ENCODE measurements around the gene CCDC182. TPM values are rescaled to one million over a fixed set of nuclear protein-coding genes. Genes with fewer than 3 reads are reported as not detected.

Gene CCDC182
- total RNA-seq, 3 donors from 2014 or later = not detected

DNA sequence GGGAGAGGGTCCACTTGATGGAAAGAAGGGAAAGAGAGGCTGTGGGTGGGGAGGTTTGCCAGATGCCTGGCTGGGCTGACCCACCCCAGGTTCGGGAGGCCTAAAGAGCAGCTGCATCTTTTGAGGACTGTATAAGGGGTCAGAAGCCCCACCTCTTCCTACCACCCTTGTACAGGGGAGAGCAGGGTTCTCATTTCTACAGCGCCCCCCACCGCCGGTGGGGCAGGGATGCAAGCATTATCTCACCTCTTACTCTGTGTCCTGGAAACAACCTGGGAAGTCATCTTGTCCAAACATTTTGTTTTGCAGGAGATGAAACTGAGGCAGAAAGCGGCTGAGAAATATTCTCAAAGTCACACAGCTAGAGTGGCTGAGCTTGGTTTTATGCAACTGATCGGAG lies 22.5 kb upstream of the CCDC182 start:
- DNase-seq (no peak), ATAC-seq (no peak)
- H3K9me3 Mint-ChIP-seq = no peaks in the 10 kb centered on the region
- no peak overlapping the region for H3K4me3 Mint-ChIP-seq
- no peaks in the 10 kb centered on the region for H3K4me1 Mint-ChIP-seq (ENCODE audit: low read depth)
- peaks cover 31% of the 10 kb centered on the region for H3K27me3 Mint-ChIP-seq (ENCODE audit: low read depth)
- H3K36me3 Mint-ChIP-seq (ENCODE audit: insufficient read depth) = no peaks in the 10 kb centered on the region

- Mint-ChIP-seq H3K36me3 (ENCODE audit: insufficient read depth) (no peaks in the 10 kb centered on the region), H3K27me3 (ENCODE audit: low read depth) (peaks cover 32% of the 10 kb centered on the region), H3K4me3 (no peak overlapping the region), H3K4me1 (ENCODE audit: low read depth) (no peaks in the 10 kb centered on the region), H3K9me3 (no peaks in the 10 kb centered on the region)
- ATAC-seq (no peak), DNase-seq (no peak)
These were observed 21.3 kb upstream of the CCDC182 start for GRCh38 chr17:57766318-57766943.

- Mint-ChIP-seq H3K4me3 (no peak overlapping the region), H3K27me3 (ENCODE audit: low read depth) (peaks cover 16% of the 10 kb centered on the region), H3K36me3 (ENCODE audit: insufficient read depth) (no peaks in the 10 kb centered on the region), H3K9me3 (no peaks in the 10 kb centered on the region), H3K4me1 (ENCODE audit: low read depth) (no peaks in the 10 kb centered on the region)
- no peak for DNase-seq
- ATAC-seq = no peak
These were observed 17.6 kb upstream of the CCDC182 start for GRCh38 chr17:57762452-57763395.

DNA sequence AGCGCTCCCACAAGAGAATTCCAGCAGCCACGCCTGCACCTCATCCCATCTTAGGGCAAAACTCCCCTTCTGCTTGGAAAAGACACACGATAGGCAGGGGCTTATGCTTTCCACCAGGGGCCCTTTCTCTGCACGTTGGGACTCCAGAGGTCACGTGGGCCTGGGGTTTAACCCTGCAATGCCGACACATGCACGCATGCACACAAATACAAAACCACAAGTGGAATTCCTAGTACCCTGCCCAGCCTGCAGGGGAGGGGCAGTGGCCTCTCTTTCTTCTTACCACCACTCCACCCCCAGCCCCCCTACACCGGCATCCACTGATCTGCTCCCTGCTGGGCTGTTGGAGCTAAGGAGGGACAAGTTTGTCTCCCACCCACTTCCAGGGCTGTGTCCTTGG lies 16.8 kb upstream of the CCDC182 start:
- ATAC-seq (no peak), DNase-seq (no peak)
- H3K27me3 Mint-ChIP-seq (ENCODE audit: low read depth) = peaks cover 13% of the 10 kb centered on the region
- H3K9me3 Mint-ChIP-seq = no peaks in the 10 kb centered on the region
- no peaks in the 10 kb centered on the region for H3K36me3 Mint-ChIP-seq (ENCODE audit: insufficient read depth)
- H3K4me3 Mint-ChIP-seq = no peak overlapping the region
- no peaks in the 10 kb centered on the region for H3K4me1 Mint-ChIP-seq (ENCODE audit: low read depth)

DNA sequence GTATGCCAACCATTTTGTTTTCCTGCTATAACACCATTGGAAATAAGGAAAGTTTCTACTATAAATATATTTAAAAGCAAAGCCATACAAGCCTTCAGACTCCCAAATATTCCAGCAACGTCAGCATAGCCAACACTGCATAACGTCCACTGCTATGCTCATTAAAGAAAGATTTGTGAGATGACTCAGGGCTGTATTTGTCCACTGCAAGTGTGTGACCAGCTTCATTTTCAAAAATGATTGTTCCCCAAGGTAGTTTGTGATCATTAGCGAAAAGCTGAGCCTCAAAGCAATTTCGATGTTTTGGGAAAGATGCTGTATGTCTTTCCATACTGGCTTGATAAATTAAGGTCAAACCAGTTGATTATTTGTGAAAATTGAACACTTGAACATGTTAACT lies 14.9 kb upstream of the CCDC182 start:
- peaks cover 13% of the 10 kb centered on the region for H3K27me3 Mint-ChIP-seq (ENCODE audit: low read depth)
- no peaks in the 10 kb centered on the region for H3K36me3 Mint-ChIP-seq (ENCODE audit: insufficient read depth)
- H3K9me3 Mint-ChIP-seq = no peaks in the 10 kb centered on the region
- H3K4me3 Mint-ChIP-seq = no peak overlapping the region
- ATAC-seq = no peak
- H3K4me1 Mint-ChIP-seq (ENCODE audit: low read depth) = no peaks in the 10 kb centered on the region
- DNase-seq = no peak

GRCh38 chr17:57758654-57759053 lies 13.6 kb upstream of the CCDC182 start:
- Mint-ChIP-seq H3K9me3 (no peaks in the 10 kb centered on the region), H3K4me3 (no peak overlapping the region), H3K4me1 (ENCODE audit: low read depth) (no peaks in the 10 kb centered on the region), H3K27me3 (ENCODE audit: low read depth) (peaks cover 13% of the 10 kb centered on the region), H3K36me3 (ENCODE audit: insufficient read depth) (no peaks in the 10 kb centered on the region)
- no peak for DNase-seq
- no peak for ATAC-seq

DNA sequence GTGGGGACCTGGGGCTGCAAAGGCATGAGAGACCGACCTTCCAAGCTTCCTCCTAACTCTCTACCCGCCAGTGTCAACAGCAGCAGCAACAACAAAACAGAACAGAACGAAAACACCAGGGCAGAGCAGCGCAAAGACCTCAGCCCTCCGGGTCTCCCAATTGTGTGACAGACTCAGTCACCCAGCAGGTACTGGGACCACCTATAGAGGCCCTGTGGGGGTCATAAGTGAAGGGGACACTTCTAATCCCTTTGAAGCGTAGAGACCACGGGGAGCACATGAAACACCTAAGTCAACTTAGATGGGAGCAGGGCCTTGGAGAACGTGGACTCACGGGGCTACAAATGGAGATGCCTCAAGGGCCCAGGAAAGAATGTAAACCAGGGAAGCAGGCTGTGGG lies 12.6 kb upstream of the CCDC182 start:
- no peak overlapping the region for H3K4me3 Mint-ChIP-seq
- H3K4me1 Mint-ChIP-seq (ENCODE audit: low read depth) = no peaks in the 10 kb centered on the region

GRCh38 chr17:57756951-57757350 lies 11.9 kb upstream of the CCDC182 start:
- no peaks in the 10 kb centered on the region for H3K9me3 Mint-ChIP-seq
- H3K4me1 Mint-ChIP-seq (ENCODE audit: low read depth) = no peaks in the 10 kb centered on the region
- DNase-seq (no peak), ATAC-seq (no peak)
- peaks cover 4% of the 10 kb centered on the region for H3K27me3 Mint-ChIP-seq (ENCODE audit: low read depth)
- no peaks in the 10 kb centered on the region for H3K36me3 Mint-ChIP-seq (ENCODE audit: insufficient read depth)
- H3K4me3 Mint-ChIP-seq = no peak overlapping the region

More for the DNA sequence above, 12.6 kb upstream of the CCDC182 start:
- Mint-ChIP-seq H3K36me3 (ENCODE audit: insufficient read depth) (no peaks in the 10 kb centered on the region), H3K27me3 (ENCODE audit: low read depth) (peaks cover 12% of the 10 kb centered on the region), H3K9me3 (no peaks in the 10 kb centered on the region)
- ATAC-seq (no peak), DNase-seq (no peak)

- H3K36me3 Mint-ChIP-seq (ENCODE audit: insufficient read depth) = no peaks in the 10 kb centered on the region
- DNase-seq = no peak
- no peaks in the 10 kb centered on the region for H3K9me3 Mint-ChIP-seq
- H3K4me3 Mint-ChIP-seq = no peak overlapping the region
- ATAC-seq = no peak
- no peaks in the 10 kb centered on the region for H3K27me3 Mint-ChIP-seq (ENCODE audit: low read depth)
- no peaks in the 10 kb centered on the region for H3K4me1 Mint-ChIP-seq (ENCODE audit: low read depth)
These were observed 10.5 kb upstream of the CCDC182 start for GRCh38 chr17:57755480-57756070.

GRCh38 chr17:57752031-57752905 lies 7.2 kb upstream of the CCDC182 start:
- no peaks in the 10 kb centered on the region for H3K9me3 Mint-ChIP-seq
- peaks cover 2% of the 10 kb centered on the region for H3K27me3 Mint-ChIP-seq (ENCODE audit: low read depth)
- no peaks in the 10 kb centered on the region for H3K36me3 Mint-ChIP-seq (ENCODE audit: insufficient read depth)
- no peak overlapping the region for H3K4me3 Mint-ChIP-seq
- H3K4me1 Mint-ChIP-seq (ENCODE audit: low read depth) = peaks cover 4% of the 10 kb centered on the region
- ATAC-seq (no peak), DNase-seq (no peak)

DNA sequence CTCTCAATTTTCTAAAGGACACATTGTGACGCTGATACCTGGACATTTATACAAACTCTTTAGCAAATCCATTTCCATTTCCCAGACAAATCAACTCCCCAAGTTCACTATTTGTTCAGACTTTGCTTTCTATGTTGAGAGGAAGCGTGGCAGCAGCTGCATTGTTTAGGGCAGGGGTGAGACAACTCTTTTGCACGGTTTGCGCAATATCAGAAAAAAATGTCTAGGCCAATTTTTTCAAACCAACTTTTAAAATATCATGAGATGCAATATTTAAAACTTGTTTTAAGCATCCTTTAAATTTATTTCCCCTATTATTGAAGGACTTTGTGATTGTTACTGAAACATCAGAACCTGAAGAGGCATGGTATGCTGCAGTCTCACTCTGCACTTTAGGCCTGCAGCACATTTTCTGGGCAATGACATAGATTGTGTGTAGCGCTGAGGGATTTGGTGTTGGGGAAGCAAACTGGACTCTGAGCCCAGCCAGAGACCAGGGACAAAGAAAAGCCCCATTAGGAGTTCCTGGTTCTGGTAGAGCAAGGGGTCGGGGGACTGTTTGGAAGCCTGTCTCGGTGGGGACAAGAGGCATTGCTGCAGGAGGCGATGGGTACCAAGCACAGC lies 6.4 kb upstream of the CCDC182 start:
- peaks cover 4% of the 10 kb centered on the region for H3K4me1 Mint-ChIP-seq (ENCODE audit: low read depth)
- no peaks in the 10 kb centered on the region for H3K36me3 Mint-ChIP-seq (ENCODE audit: insufficient read depth)
- H3K27me3 Mint-ChIP-seq (ENCODE audit: low read depth) = peaks cover 2% of the 10 kb centered on the region
- ATAC-seq (no peak), DNase-seq (no peak)
- H3K4me3 Mint-ChIP-seq = no peak overlapping the region
- H3K9me3 Mint-ChIP-seq = no peaks in the 10 kb centered on the region

- H3K27me3 Mint-ChIP-seq (ENCODE audit: low read depth) = peaks cover 2% of the 10 kb centered on the region
- no peak for DNase-seq
- H3K4me1 Mint-ChIP-seq (ENCODE audit: low read depth) = peaks cover 4% of the 10 kb centered on the region
- no peak overlapping the region for H3K4me3 Mint-ChIP-seq
- H3K9me3 Mint-ChIP-seq = no peaks in the 10 kb centered on the region
- H3K36me3 Mint-ChIP-seq (ENCODE audit: insufficient read depth) = no peaks in the 10 kb centered on the region
- ATAC-seq = no peak
These were observed 5.8 kb upstream of the CCDC182 start for GRCh38 chr17:57750895-57751294.

DNA sequence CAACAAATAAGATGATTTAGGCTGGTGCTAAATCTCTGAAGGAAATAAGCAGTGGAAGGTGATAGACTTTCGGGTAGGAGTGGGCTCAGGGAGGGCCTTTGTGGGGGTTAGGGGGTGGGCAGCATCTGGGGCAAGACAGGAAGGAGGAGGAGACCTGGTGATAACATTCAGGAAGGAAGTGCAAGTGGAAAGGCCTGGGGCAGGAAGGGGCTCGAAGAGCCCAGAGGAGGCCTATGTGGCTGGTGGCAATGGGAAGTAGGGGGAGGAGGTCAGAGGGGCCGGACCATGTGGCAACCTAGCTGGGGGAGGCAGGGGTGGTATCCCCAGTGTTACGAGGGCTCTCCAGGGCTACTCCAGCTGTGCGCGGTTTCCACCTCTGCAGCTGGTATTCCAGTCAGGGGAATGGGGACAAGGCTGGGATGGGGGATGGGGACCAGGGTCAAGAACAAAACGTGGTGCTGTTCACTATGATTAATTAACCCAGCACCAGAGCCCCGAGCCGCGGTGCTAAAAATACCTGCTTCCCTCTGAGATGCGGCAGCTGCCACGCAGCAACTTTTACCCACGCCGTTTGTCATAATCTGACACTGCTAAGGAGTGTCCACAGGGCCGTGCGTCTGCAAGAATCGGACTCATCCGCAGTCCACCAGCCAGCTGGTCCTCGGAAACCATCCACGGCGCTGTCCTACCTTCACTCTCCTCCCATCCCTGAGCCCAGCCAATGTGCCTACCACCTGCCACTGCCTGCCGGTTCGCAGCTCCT lies 5.2 kb upstream of the CCDC182 start:
- Mint-ChIP-seq H3K27me3 (ENCODE audit: low read depth) (peaks cover 2% of the 10 kb centered on the region), H3K9me3 (no peaks in the 10 kb centered on the region), H3K4me3 (no peak overlapping the region), H3K36me3 (ENCODE audit: insufficient read depth) (no peaks in the 10 kb centered on the region), H3K4me1 (ENCODE audit: low read depth) (peaks cover 4% of the 10 kb centered on the region)
- DNase-seq (no peak), ATAC-seq (no peak)
